Measurements from ENCODE around the gene NKAIN2.

The NKAIN2 gene

DNA sequence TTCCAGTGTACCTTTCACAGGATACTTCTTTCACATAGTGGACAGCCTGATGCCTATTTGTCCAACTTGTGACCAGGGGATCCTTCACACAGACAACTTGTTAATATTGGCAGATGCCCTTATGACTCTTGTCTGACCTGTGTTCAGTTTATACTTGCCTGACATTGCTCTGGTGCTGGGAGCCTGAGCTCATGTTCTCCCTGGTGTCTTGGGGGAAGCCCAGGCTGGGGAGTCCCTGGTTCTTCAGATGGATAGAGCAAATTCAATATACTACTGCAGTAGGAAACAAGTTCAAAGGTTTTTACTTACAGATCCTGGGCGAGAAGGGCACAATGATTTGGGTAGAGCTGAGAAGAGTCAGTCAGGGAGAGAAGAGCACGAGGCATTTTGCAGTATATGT, 76.1 kb downstream of the NKAIN2 start:
- Histone ChIP-seq H3K36me3 (ENCODE audit: insufficient read depth, low read length) (no peaks in the 10 kb centered on the region), H3K79me2 (ENCODE audit: control insufficient read depth, insufficient read depth, low read length, unreplicated experiment) (no peaks in the 10 kb centered on the region), H3K27ac (ENCODE audit: low read depth, low read length) (no peak overlapping the region), H3K27me3 (ENCODE audit: insufficient read depth, low read length) (no peaks in the 10 kb centered on the region), H3K4me1 (ENCODE audit: control insufficient read depth, insufficient read depth, low read length, unreplicated experiment) (no peaks in the 10 kb centered on the region), H2AFZ (ENCODE audit: low read length, unreplicated experiment) (no peak overlapping the region), H3K4me3 (ENCODE audit: low read depth, low read length) (no peak overlapping the region)

DNA sequence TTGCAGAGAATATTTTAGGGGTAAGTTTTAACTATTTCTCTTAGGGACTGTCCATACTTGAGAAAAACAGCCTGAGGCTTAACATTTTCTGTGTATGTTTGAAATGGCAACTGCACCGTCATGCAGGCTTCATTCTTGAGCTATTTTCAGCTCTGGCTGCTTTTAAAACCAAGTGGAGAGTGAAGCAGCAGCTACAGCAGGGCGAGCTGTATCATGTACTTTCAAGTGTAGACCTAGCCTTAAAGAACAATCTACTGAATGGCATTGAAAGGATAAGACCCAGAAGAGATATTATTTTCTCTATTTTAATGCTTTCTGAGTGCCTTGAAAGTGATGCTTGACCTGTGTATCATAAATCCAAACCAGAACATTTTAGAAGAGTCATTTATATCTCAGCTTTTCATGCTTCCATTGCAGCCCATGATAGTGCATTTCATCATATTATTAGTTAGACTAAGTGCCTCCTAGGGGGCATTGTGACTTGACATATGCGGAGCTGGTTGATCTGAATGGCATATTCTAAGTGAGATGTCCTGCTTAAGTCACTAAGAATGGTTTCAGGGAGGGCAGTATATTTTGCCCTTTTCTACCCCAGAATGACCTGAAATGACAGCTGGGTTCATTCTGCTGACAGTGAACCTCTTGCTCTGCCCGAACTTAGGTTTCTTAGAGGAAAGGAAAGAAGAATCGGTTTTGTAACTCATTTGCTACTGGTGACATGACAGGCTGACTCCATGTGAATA, 85.3 kb downstream of the NKAIN2 start:
- Histone ChIP-seq H3K27ac (ENCODE audit: low read depth, low read length) (no peak overlapping the region), H3K27me3 (ENCODE audit: insufficient read depth, low read length) (no peaks in the 10 kb centered on the region), H3K79me2 (ENCODE audit: control insufficient read depth, insufficient read depth, low read length, unreplicated experiment) (no peaks in the 10 kb centered on the region), H3K36me3 (ENCODE audit: insufficient read depth, low read length) (no peaks in the 10 kb centered on the region), H3K4me3 (ENCODE audit: low read depth, low read length) (no peak overlapping the region), H3K4me1 (ENCODE audit: control insufficient read depth, insufficient read depth, low read length, unreplicated experiment) (no peaks in the 10 kb centered on the region), H2AFZ (ENCODE audit: low read length, unreplicated experiment) (no peak overlapping the region)

DNA sequence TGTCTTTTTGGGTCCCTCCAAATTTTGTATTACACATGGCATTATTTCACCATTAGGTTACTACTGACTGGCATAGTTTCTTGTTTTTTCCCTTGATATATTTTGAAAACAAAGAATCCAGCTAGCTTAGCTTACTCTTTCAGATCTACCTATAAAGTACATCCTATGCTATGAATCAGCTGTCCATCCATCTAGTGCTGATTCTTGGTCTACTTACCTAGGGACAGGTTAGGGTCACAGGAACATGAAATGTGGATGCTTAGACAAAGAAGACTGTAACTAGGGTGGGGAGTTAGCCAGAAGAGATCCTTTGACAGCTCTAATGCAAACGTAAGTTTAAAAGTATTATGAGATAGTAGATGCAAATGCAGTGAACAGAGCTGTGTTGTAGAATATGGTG, 91.7 kb downstream of the NKAIN2 start:
- Histone ChIP-seq H3K4me1 (ENCODE audit: control insufficient read depth, insufficient read depth, low read length, unreplicated experiment) (no peaks in the 10 kb centered on the region), H3K79me2 (ENCODE audit: control insufficient read depth, insufficient read depth, low read length, unreplicated experiment) (no peaks in the 10 kb centered on the region), H3K36me3 (ENCODE audit: insufficient read depth, low read length) (no peaks in the 10 kb centered on the region), H2AFZ (ENCODE audit: low read length, unreplicated experiment) (no peak overlapping the region), H3K4me3 (ENCODE audit: low read depth, low read length) (no peak overlapping the region), H3K27ac (ENCODE audit: low read depth, low read length) (no peak overlapping the region), H3K27me3 (ENCODE audit: insufficient read depth, low read length) (no peaks in the 10 kb centered on the region)

- no peak overlapping the region for H3K27ac ChIP-seq (ENCODE audit: low read depth, low read length)
- no peaks in the 10 kb centered on the region for H3K79me2 ChIP-seq (ENCODE audit: control insufficient read depth, insufficient read depth, low read length, unreplicated experiment)
- no peaks in the 10 kb centered on the region for H3K4me1 ChIP-seq (ENCODE audit: control insufficient read depth, insufficient read depth, low read length, unreplicated experiment)
- H2AFZ ChIP-seq (ENCODE audit: low read length, unreplicated experiment) = no peak overlapping the region
- no peaks in the 10 kb centered on the region for H3K36me3 ChIP-seq (ENCODE audit: insufficient read depth, low read length)
- no peaks in the 10 kb centered on the region for H3K27me3 ChIP-seq (ENCODE audit: insufficient read depth, low read length)
- H3K4me3 ChIP-seq (ENCODE audit: low read depth, low read length) = no peak overlapping the region
Observed at GRCh38 chr6:123895806-123896205, 92.1 kb downstream of the NKAIN2 start.

DNA sequence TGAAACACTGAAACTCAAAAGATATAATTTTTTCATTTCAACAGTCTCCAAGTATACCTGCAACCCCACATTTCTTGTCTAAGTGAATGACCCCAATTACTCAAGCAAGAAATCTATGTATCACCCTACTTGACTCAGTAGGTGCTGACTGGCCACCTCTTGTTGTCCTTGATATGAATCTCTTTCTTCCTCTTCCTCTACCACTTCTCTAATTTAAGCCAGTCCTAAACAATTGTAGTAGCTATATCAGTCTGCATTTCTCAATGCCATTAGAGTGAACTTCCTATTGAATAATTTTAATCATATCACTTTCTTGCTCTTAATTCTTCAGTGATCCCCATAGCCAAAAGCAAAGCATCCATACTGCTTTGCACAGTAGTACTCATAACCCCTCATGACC, 93.2 kb downstream of the NKAIN2 start:
- Histone ChIP-seq H3K4me1 (ENCODE audit: control insufficient read depth, insufficient read depth, low read length, unreplicated experiment) (no peaks in the 10 kb centered on the region), H3K36me3 (ENCODE audit: insufficient read depth, low read length) (no peaks in the 10 kb centered on the region), H3K27me3 (ENCODE audit: insufficient read depth, low read length) (no peaks in the 10 kb centered on the region), H3K79me2 (ENCODE audit: control insufficient read depth, insufficient read depth, low read length, unreplicated experiment) (no peaks in the 10 kb centered on the region), H2AFZ (ENCODE audit: low read length, unreplicated experiment) (no peak overlapping the region), H3K4me3 (ENCODE audit: low read depth, low read length) (no peak overlapping the region), H3K27ac (ENCODE audit: low read depth, low read length) (no peak overlapping the region)

DNA sequence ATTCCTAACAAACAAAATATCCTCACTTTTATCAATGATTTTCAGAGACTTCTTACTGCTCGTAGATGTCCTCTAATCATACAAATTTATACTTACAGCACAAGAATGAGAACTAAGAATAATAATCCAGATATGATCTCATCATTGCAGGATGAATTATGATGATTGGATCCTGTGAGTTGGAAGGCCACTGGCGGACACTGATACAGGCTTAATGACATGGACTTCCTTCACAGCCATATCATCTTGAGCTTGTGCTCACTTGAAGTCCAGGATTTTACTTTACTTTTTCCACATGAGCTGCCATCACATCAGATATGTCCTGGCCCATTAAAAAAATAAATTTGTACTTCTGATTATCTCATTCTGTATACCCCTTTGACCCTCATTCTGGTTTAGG, 94.3 kb downstream of the NKAIN2 start:
- Histone ChIP-seq H2AFZ (ENCODE audit: low read length, unreplicated experiment) (no peak overlapping the region), H3K27me3 (ENCODE audit: insufficient read depth, low read length) (no peaks in the 10 kb centered on the region), H3K27ac (ENCODE audit: low read depth, low read length) (no peak overlapping the region), H3K36me3 (ENCODE audit: insufficient read depth, low read length) (no peaks in the 10 kb centered on the region), H3K79me2 (ENCODE audit: control insufficient read depth, insufficient read depth, low read length, unreplicated experiment) (no peaks in the 10 kb centered on the region), H3K4me3 (ENCODE audit: low read depth, low read length) (no peak overlapping the region), H3K4me1 (ENCODE audit: control insufficient read depth, insufficient read depth, low read length, unreplicated experiment) (no peaks in the 10 kb centered on the region)

GRCh38 chr6:123898665-123899064, 95.0 kb downstream of the NKAIN2 start:
- no peaks in the 10 kb centered on the region for H3K36me3 ChIP-seq (ENCODE audit: insufficient read depth, low read length)
- no peaks in the 10 kb centered on the region for H3K4me1 ChIP-seq (ENCODE audit: control insufficient read depth, insufficient read depth, low read length, unreplicated experiment)
- H3K79me2 ChIP-seq (ENCODE audit: control insufficient read depth, insufficient read depth, low read length, unreplicated experiment) = no peaks in the 10 kb centered on the region
- H3K27ac ChIP-seq (ENCODE audit: low read depth, low read length) = no peak overlapping the region
- no peak overlapping the region for H2AFZ ChIP-seq (ENCODE audit: low read length, unreplicated experiment)
- no peak overlapping the region for H3K4me3 ChIP-seq (ENCODE audit: low read depth, low read length)
- no peaks in the 10 kb centered on the region for H3K27me3 ChIP-seq (ENCODE audit: insufficient read depth, low read length)

- no peak overlapping the region for H3K4me3 ChIP-seq (ENCODE audit: low read depth, low read length)
- no peak overlapping the region for H3K27ac ChIP-seq (ENCODE audit: low read depth, low read length)
- no peaks in the 10 kb centered on the region for H3K79me2 ChIP-seq (ENCODE audit: control insufficient read depth, insufficient read depth, low read length, unreplicated experiment)
Observed at GRCh38 chr6:123899745-123900144, 96.1 kb downstream of the NKAIN2 start.

GRCh38 chr6:123901436-123901835, 97.8 kb downstream of the NKAIN2 start:
- Histone ChIP-seq H3K36me3 (ENCODE audit: insufficient read depth, low read length) (no peaks in the 10 kb centered on the region), H3K79me2 (ENCODE audit: control insufficient read depth, insufficient read depth, low read length, unreplicated experiment) (no peaks in the 10 kb centered on the region), H3K4me3 (ENCODE audit: low read depth, low read length) (no peak overlapping the region), H3K4me1 (ENCODE audit: control insufficient read depth, insufficient read depth, low read length, unreplicated experiment) (no peaks in the 10 kb centered on the region), H3K27ac (ENCODE audit: low read depth, low read length) (no peak overlapping the region), H3K27me3 (ENCODE audit: insufficient read depth, low read length) (no peaks in the 10 kb centered on the region), H2AFZ (ENCODE audit: low read length, unreplicated experiment) (no peak overlapping the region)

More at GRCh38 chr6:123899745-123900144, 96.1 kb downstream of the NKAIN2 start:
- Histone ChIP-seq H3K27me3 (ENCODE audit: insufficient read depth, low read length) (no peaks in the 10 kb centered on the region), H3K36me3 (ENCODE audit: insufficient read depth, low read length) (no peaks in the 10 kb centered on the region), H3K4me1 (ENCODE audit: control insufficient read depth, insufficient read depth, low read length, unreplicated experiment) (no peaks in the 10 kb centered on the region), H2AFZ (ENCODE audit: low read length, unreplicated experiment) (no peak overlapping the region)

GRCh38 chr6:123902738-123903313, 99.2 kb downstream of the NKAIN2 start:
- Histone ChIP-seq H3K79me2 (ENCODE audit: control insufficient read depth, insufficient read depth, low read length, unreplicated experiment) (no peaks in the 10 kb centered on the region), H3K4me1 (ENCODE audit: control insufficient read depth, insufficient read depth, low read length, unreplicated experiment) (no peaks in the 10 kb centered on the region), H3K27ac (ENCODE audit: low read depth, low read length) (no peak overlapping the region), H2AFZ (ENCODE audit: low read length, unreplicated experiment) (no peak overlapping the region), H3K27me3 (ENCODE audit: insufficient read depth, low read length) (no peaks in the 10 kb centered on the region), H3K36me3 (ENCODE audit: insufficient read depth, low read length) (no peaks in the 10 kb centered on the region), H3K4me3 (ENCODE audit: low read depth, low read length) (no peak overlapping the region)

- H3K27me3 ChIP-seq (ENCODE audit: insufficient read depth, low read length) = no peaks in the 10 kb centered on the region
Observed at GRCh38 chr6:123904228-123904627, 100.6 kb downstream of the NKAIN2 start.

More at GRCh38 chr6:123904228-123904627, 100.6 kb downstream of the NKAIN2 start:
- no peaks in the 10 kb centered on the region for H3K36me3 ChIP-seq (ENCODE audit: insufficient read depth, low read length)
- H3K4me1 ChIP-seq (ENCODE audit: control insufficient read depth, insufficient read depth, low read length, unreplicated experiment) = no peaks in the 10 kb centered on the region
- H3K27ac ChIP-seq (ENCODE audit: low read depth, low read length) = no peak overlapping the region
- H3K4me3 ChIP-seq (ENCODE audit: low read depth, low read length) = no peak overlapping the region
- H2AFZ ChIP-seq (ENCODE audit: low read length, unreplicated experiment) = no peak overlapping the region
- H3K79me2 ChIP-seq (ENCODE audit: control insufficient read depth, insufficient read depth, low read length, unreplicated experiment) = no peaks in the 10 kb centered on the region

Measured in ACC112 (cell line).